Large intestine (tissue), 3 donors: ENCODE measurements around the gene PRKAA1. TPM values are rescaled to one million over a fixed set of nuclear protein-coding genes. Genes with fewer than 3 reads are reported as not detected.

ENCODE experiments used
- DNase-seq, 2 donors: peaks; one replicate each; pipeline versions ENCODE4 v3.0.0 to v3.0.0-alpha.2; 2013
- H3K27ac ChIP-seq: one replicate; pipeline ENCODE4 v1.5.1; 2013; ENCODE audit warnings: low read length
- H3K27me3 ChIP-seq: 2 replicates; pipeline ENCODE4 v1.6.1; 2013; ENCODE audit warnings: low read length; ENCODE audit not compliant: control insufficient read depth, insufficient read depth
- H3K36me3 ChIP-seq: 2 replicates; pipeline ENCODE4 v1.6.1; 2013; ENCODE audit warnings: low read length; ENCODE audit not compliant: control insufficient read depth, insufficient read depth
- H3K4me1 ChIP-seq: one replicate; pipeline ENCODE4 v1.6.1; 2013; ENCODE audit warnings: low read length; ENCODE audit not compliant: control insufficient read depth, insufficient read depth
- H3K4me3 ChIP-seq: one replicate; pipeline ENCODE4 v1.5.1; 2013; ENCODE audit warnings: low read length
- H3K9me3 ChIP-seq: one replicate; pipeline ENCODE4 v1.6.1; 2013; ENCODE audit warnings: mild to moderate bottlenecking, low read depth, low read length, moderate library complexity; ENCODE audit not compliant: control insufficient read depth
- WGBS: methylation state at CpG from one replicate; pipeline ENCODE4 v1.1.5; 2013; ENCODE audit warnings: low lambda C conversion rate; ENCODE audit not compliant: insufficient coverage; 5-methylcytosine and 5-hydroxymethylcytosine counted together
- polyA plus RNA-seq: library from polyadenylated mRNA; unstranded; fragments of 120-200 nt; gene quantifications from one replicate; pipeline ENCODE4 v1.2.1, GENCODE V29; 2013

PRKAA1 gene
- polyA plus RNA-seq, 1 donor: 76.6 TPM

- 92% methylated on average over 2 of the region's 2 CpGs for WGBS
- no peaks in the 10 kb centered on the region for H3K9me3 ChIP-seq
- H3K4me1 ChIP-seq: no peaks in the 10 kb centered on the region
- no peak overlapping the region for H3K4me3 ChIP-seq
- H3K27me3 ChIP-seq: no peaks in the 10 kb centered on the region
- peaks cover 49% of the 10 kb centered on the region for H3K36me3 ChIP-seq
- no peak overlapping the region for H3K27ac ChIP-seq
- no peak for DNase-seq
Measured at GRCh38 chr5:40762705-40763104, 35.5 kb downstream of the PRKAA1 start.

GRCh38 chr5:40757400-40757799 is 40.8 kb downstream of the PRKAA1 start:
- H3K36me3 ChIP-seq: peaks cover 11% of the 10 kb centered on the region
- WGBS: 100% methylated on average over 2 of the region's 2 CpGs
- H3K27ac ChIP-seq: no peak overlapping the region
- no peak for DNase-seq
- H3K9me3 ChIP-seq: no peaks in the 10 kb centered on the region
- no peak overlapping the region for H3K4me3 ChIP-seq
- peaks cover 4% of the 10 kb centered on the region for H3K4me1 ChIP-seq
- no peaks in the 10 kb centered on the region for H3K27me3 ChIP-seq

GRCh38 chr5:40755407-40756365 is 42.5 kb downstream of the PRKAA1 start, which contains the start of gene TTC33:
Gene TTC33, minus strand, starts transcription at chr5:40755961. Its CDS starts 8,943 bp downstream, at chr5:40747018.
- peak; percentile 94 to 95 for DNase-seq
- Histone ChIP-seq H3K27ac (peak within 1 kb of the TSS; percentile 89), H3K4me1 (peaks cover 4% of the 10 kb centered on the region), H3K9me3 (no peaks in the 10 kb centered on the region), H3K27me3 (no peaks in the 10 kb centered on the region), H3K4me3 (peak within 1 kb of the TSS; percentile 92), H3K36me3 (peaks cover 6% of the 10 kb centered on the region)
- WGBS: 26% methylated on average over 13 of the region's 80 CpGs

GRCh38 chr5:40755093-40755406 is 43.1 kb downstream of the PRKAA1 start:
- no peaks in the 10 kb centered on the region for H3K9me3 ChIP-seq

GRCh38 chr5:40754381-40755092 is 43.6 kb downstream of the PRKAA1 start:
- peak overlapping the region; percentile 92 for H3K4me3 ChIP-seq
- no peaks in the 10 kb centered on the region for H3K27me3 ChIP-seq
- WGBS: 13% methylated on average over 5 of the region's 6 CpGs
- DNase-seq: no peak
- no peaks in the 10 kb centered on the region for H3K9me3 ChIP-seq
- H3K4me1 ChIP-seq: peaks cover 4% of the 10 kb centered on the region
- peak overlapping the region; percentile 89 for H3K27ac ChIP-seq
- H3K36me3 ChIP-seq: peaks cover 6% of the 10 kb centered on the region

More at GRCh38 chr5:40755093-40755406, 43.1 kb downstream of the PRKAA1 start:
- peak overlapping the region; percentile 92 for H3K4me3 ChIP-seq
- H3K27ac ChIP-seq: peak overlapping the region; percentile 89
- H3K4me1 ChIP-seq: peaks cover 4% of the 10 kb centered on the region
- peaks cover 6% of the 10 kb centered on the region for H3K36me3 ChIP-seq
- 0% methylated on average over 3 of the region's 11 CpGs for WGBS
- DNase-seq: peak; percentile 73 to 83
- no peaks in the 10 kb centered on the region for H3K27me3 ChIP-seq

- Histone ChIP-seq H3K4me1 (no peaks in the 10 kb centered on the region), H3K27me3 (no peaks in the 10 kb centered on the region), H3K27ac (no peak overlapping the region), H3K9me3 (no peaks in the 10 kb centered on the region), H3K36me3 (peaks cover 10% of the 10 kb centered on the region), H3K4me3 (no peak overlapping the region)
- 65% methylated on average over 2 of the region's 4 CpGs for WGBS
- no peak for DNase-seq
Measured at GRCh38 chr5:40746703-40747102, 51.5 kb downstream of the PRKAA1 start.

GRCh38 chr5:40743771-40744170 is 54.4 kb downstream of the PRKAA1 start:
- WGBS: no CpG with 5 or more reads among the region's 2 CpGs
- Histone ChIP-seq H3K4me3 (no peak overlapping the region), H3K27ac (no peak overlapping the region), H3K4me1 (no peaks in the 10 kb centered on the region), H3K36me3 (peaks cover 27% of the 10 kb centered on the region), H3K27me3 (no peaks in the 10 kb centered on the region), H3K9me3 (peaks cover 6% of the 10 kb centered on the region)
- no peak for DNase-seq

GRCh38 chr5:40738502-40738901 is 59.7 kb downstream of the PRKAA1 start:
- peaks cover 21% of the 10 kb centered on the region for H3K4me1 ChIP-seq
- no peak overlapping the region for H3K4me3 ChIP-seq
- H3K36me3 ChIP-seq: peaks cover 22% of the 10 kb centered on the region
- H3K27me3 ChIP-seq: no peaks in the 10 kb centered on the region
- no peak for DNase-seq
- H3K27ac ChIP-seq: no peak overlapping the region
- peaks cover 6% of the 10 kb centered on the region for H3K9me3 ChIP-seq

GRCh38 chr5:40736103-40736875 is 61.9 kb downstream of the PRKAA1 start:
- peaks cover 14% of the 10 kb centered on the region for H3K36me3 ChIP-seq
- peaks cover 6% of the 10 kb centered on the region for H3K9me3 ChIP-seq
- WGBS: no CpG with 5 or more reads among the region's 1 CpG
- no peak overlapping the region for H3K4me3 ChIP-seq
- no peak overlapping the region for H3K27ac ChIP-seq
- peak; percentile 42 to 64 for DNase-seq
- H3K4me1 ChIP-seq: peaks cover 26% of the 10 kb centered on the region
- no peaks in the 10 kb centered on the region for H3K27me3 ChIP-seq

GRCh38 chr5:40735609-40736008 is 62.6 kb downstream of the PRKAA1 start:
- Histone ChIP-seq H3K27me3 (no peaks in the 10 kb centered on the region), H3K4me3 (no peak overlapping the region), H3K4me1 (peaks cover 26% of the 10 kb centered on the region), H3K36me3 (peaks cover 9% of the 10 kb centered on the region), H3K9me3 (peaks cover 3% of the 10 kb centered on the region), H3K27ac (no peak overlapping the region)
- DNase-seq: no peak
